ENCODE results near the gene TBC1D1.

TBC1D1 gene

DNA sequence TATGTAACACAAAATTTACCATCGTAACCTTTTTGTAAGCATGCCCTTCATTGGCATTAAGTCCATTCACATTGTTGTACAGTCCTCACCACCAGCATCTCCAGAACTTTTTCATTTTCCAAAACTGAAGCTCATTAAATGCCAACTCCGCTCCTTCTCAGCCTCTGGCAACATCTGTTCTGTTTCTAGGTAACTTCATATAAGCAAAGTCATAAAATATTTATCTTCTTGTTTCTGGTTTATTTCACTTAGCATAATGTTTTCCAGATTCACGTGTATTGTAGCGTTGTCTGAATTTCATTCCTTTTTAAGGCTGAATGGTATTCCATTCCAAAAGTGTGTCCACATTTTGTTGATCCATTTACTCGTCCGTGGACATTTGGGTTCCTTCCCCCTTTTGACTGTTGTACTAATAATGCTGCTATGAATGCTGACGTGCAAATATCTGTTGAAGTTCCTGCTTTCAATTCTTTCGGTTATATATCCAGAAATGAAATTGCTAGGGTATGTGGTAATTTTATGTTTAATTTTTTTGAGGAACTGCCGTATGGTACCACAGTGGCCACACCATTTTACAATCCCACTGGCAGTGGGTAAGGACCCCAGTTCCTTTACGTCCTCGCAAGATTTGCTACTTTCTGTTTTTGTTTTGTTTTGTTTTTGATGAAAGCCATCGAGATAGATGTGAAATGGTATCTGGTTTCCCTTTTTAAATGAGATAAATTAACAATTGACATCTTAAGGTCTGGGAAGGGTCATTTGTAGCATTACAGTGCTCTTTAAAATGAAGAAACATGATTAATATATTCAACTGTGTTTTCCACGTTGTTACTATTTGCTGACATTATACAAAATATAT, 132.7 kb downstream of the TBC1D1 start:
- Mint-ChIP-seq H3K9me3 (peaks cover 4% of the 10 kb centered on the region), H3K4me1 (ENCODE audit: low read depth) (no peaks in the 10 kb centered on the region), H3K27me3 (ENCODE audit: low read depth) (no peaks in the 10 kb centered on the region), H3K4me3 (no peak overlapping the region), H3K36me3 (ENCODE audit: low read depth) (peaks cover 27% of the 10 kb centered on the region), H3K27ac (no peak overlapping the region)

- Mint-ChIP-seq H3K36me3 (ENCODE audit: low read depth) (peaks cover 26% of the 10 kb centered on the region), H3K9me3 (peaks cover 4% of the 10 kb centered on the region), H3K4me1 (ENCODE audit: low read depth) (no peaks in the 10 kb centered on the region), H3K27me3 (ENCODE audit: low read depth) (no peaks in the 10 kb centered on the region), H3K4me3 (no peak overlapping the region), H3K27ac (no peak overlapping the region)
These were observed 133.3 kb downstream of the TBC1D1 start for GRCh38 chr4:38024206-38024509.

- H3K27ac Mint-ChIP-seq = no peak overlapping the region
- no peak overlapping the region for H3K4me3 Mint-ChIP-seq
- H3K36me3 Mint-ChIP-seq (ENCODE audit: low read depth) = peaks cover 25% of the 10 kb centered on the region
- no peaks in the 10 kb centered on the region for H3K27me3 Mint-ChIP-seq (ENCODE audit: low read depth)
- no peaks in the 10 kb centered on the region for H3K4me1 Mint-ChIP-seq (ENCODE audit: low read depth)
- peaks cover 4% of the 10 kb centered on the region for H3K9me3 Mint-ChIP-seq
These were observed 134.8 kb downstream of the TBC1D1 start for GRCh38 chr4:38025665-38026064.

DNA sequence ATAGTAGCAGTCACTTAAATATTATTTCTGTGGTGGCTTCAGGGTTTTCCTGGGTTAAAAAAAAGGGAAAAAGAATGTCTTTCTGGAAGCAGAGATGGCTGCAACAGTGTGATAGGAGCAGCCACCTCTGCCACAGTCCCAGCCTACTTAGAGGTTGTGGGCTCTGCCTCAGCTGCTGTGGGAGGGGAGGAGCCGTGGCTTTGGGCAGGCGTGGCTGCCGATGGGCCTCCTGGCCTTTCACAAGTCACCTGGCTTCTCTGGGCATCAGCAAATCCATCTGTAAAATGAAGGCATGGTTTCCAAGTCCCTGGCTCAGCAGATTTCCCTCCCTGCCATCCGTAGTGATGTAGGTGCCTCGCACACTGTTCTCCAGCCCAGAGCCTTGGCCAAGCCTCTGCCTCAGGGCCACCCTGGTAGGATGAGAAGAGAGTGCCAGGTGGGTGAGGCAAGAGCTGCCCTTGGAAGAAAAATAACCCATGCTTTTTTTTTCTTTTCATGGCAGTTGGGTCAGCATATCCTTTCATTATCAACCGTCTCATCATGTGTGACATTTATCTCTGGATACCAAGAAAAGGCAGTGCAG, 135.4 kb downstream of the TBC1D1 start:
- Mint-ChIP-seq H3K27ac (no peak overlapping the region), H3K4me3 (no peak overlapping the region), H3K27me3 (ENCODE audit: low read depth) (no peaks in the 10 kb centered on the region), H3K36me3 (ENCODE audit: low read depth) (peaks cover 19% of the 10 kb centered on the region), H3K9me3 (no peaks in the 10 kb centered on the region), H3K4me1 (ENCODE audit: low read depth) (no peaks in the 10 kb centered on the region)

GRCh38 chr4:38030023-38030422, 139.1 kb downstream of the TBC1D1 start:
- Mint-ChIP-seq H3K27ac (no peak overlapping the region), H3K4me1 (ENCODE audit: low read depth) (no peaks in the 10 kb centered on the region), H3K27me3 (ENCODE audit: low read depth) (no peaks in the 10 kb centered on the region), H3K9me3 (no peaks in the 10 kb centered on the region), H3K4me3 (no peak overlapping the region), H3K36me3 (ENCODE audit: low read depth) (peaks cover 9% of the 10 kb centered on the region)

DNA sequence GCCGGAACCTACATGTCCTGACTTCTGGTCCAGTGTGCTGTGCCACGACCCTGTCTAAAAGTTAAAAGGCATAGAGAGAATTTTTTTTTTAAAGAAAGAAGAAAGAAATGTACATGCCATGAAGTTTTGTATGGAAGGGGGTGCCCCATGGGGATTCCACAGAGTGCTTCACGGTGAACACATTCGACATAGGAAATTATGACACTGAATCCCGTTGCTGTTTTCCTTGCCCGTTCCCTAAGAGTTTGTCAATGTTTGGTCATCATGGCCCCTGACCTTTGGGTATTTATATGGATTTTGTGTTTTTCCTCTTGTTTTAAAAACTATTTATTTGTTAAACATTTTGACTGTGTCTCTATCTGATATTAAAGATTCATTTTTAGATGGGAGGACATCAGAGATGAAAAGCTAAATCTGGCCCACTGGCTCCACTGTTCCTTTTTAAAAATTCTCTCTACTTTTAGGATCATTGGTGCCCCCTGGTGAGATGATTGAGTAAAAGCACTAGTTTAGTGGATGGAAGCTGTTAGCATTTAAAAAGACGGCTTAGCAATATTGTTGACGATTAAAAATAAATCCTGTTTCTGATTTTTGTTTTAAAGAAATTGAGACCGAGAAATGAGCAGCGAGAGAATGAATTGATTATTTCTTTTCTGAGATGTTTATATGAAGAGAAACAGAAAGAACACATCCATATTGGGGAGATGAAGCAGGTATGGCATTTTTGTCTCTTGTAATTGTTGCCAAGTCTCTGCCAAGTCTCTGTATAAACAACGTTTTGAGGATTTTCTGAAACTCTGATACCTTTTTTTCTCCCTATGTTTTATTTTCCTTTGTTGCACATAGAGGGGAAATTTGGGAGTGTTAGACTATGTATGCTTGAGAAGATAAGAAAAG, 144.3 kb downstream of the TBC1D1 start:
- no peak overlapping the region for H3K4me3 Mint-ChIP-seq
- H3K4me1 Mint-ChIP-seq (ENCODE audit: low read depth) = no peaks in the 10 kb centered on the region
- H3K27me3 Mint-ChIP-seq (ENCODE audit: low read depth) = no peaks in the 10 kb centered on the region
- peaks cover 10% of the 10 kb centered on the region for H3K36me3 Mint-ChIP-seq (ENCODE audit: low read depth)
- H3K9me3 Mint-ChIP-seq = no peaks in the 10 kb centered on the region
- H3K27ac Mint-ChIP-seq = no peak overlapping the region

DNA sequence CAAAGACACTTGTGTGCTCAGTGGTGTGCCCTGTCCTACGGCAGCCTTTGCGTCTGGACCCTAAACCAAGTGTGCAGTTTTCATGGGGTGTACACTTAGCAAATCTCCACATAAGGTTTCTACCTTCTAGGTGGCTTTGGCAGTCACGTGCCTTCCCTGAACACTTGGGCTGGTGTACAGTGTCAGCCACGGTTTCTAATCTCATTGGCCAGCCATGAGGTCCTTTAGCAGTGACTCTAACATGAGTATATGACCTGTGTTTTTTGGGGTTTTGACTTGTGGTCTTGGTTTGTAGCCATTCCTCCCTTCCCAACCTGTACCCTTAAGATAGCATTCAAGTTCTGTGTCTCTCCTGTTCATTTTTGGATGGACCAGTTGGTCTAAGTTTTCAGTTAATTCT, 145.7 kb downstream of the TBC1D1 start:
- H3K27ac Mint-ChIP-seq = no peak overlapping the region

GRCh38 chr4:38037612-38038011, 146.7 kb downstream of the TBC1D1 start:
- H3K9me3 Mint-ChIP-seq = no peaks in the 10 kb centered on the region
- no peak overlapping the region for H3K27ac Mint-ChIP-seq
- H3K4me1 Mint-ChIP-seq (ENCODE audit: low read depth) = no peaks in the 10 kb centered on the region
- H3K4me3 Mint-ChIP-seq = no peak overlapping the region
- no peaks in the 10 kb centered on the region for H3K27me3 Mint-ChIP-seq (ENCODE audit: low read depth)
- H3K36me3 Mint-ChIP-seq (ENCODE audit: low read depth) = peaks cover 12% of the 10 kb centered on the region

More for the DNA sequence above, 145.7 kb downstream of the TBC1D1 start:
- peaks cover 12% of the 10 kb centered on the region for H3K36me3 Mint-ChIP-seq (ENCODE audit: low read depth)
- no peak overlapping the region for H3K4me3 Mint-ChIP-seq
- no peaks in the 10 kb centered on the region for H3K9me3 Mint-ChIP-seq
- H3K4me1 Mint-ChIP-seq (ENCODE audit: low read depth) = no peaks in the 10 kb centered on the region
- no peaks in the 10 kb centered on the region for H3K27me3 Mint-ChIP-seq (ENCODE audit: low read depth)

GRCh38 chr4:38040619-38041018, 149.7 kb downstream of the TBC1D1 start:
- Mint-ChIP-seq H3K4me1 (ENCODE audit: low read depth) (no peaks in the 10 kb centered on the region), H3K4me3 (no peak overlapping the region), H3K9me3 (no peaks in the 10 kb centered on the region), H3K36me3 (ENCODE audit: low read depth) (peaks cover 16% of the 10 kb centered on the region), H3K27me3 (ENCODE audit: low read depth) (no peaks in the 10 kb centered on the region), H3K27ac (no peak overlapping the region)

DNA sequence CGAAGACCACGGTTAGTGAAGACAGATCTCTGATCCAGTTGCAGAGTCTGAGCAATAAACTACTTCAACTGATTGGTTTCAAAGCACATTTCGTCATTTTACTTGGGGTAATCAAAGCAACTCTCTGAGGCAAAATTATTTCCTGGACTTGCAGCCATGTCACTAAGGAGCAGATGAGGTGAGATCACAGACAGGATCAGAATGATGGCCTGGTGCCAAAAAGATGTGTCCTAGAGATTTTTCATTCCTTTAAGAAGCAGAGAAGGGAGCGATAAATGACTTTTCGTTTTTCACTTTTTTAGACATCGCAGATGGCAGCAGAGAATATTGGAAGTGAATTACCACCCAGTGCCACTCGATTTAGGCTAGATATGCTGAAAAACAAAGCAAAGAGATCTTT, 153.2 kb downstream of the TBC1D1 start:
- Mint-ChIP-seq H3K9me3 (no peaks in the 10 kb centered on the region), H3K27me3 (ENCODE audit: low read depth) (no peaks in the 10 kb centered on the region), H3K4me1 (ENCODE audit: low read depth) (peaks cover 2% of the 10 kb centered on the region), H3K27ac (no peak overlapping the region), H3K4me3 (no peak overlapping the region), H3K36me3 (ENCODE audit: low read depth) (peaks cover 16% of the 10 kb centered on the region)

GRCh38 chr4:38045289-38045988, 154.6 kb downstream of the TBC1D1 start:
- Mint-ChIP-seq H3K9me3 (no peaks in the 10 kb centered on the region), H3K4me3 (no peak overlapping the region), H3K36me3 (ENCODE audit: low read depth) (peaks cover 19% of the 10 kb centered on the region), H3K27ac (no peak overlapping the region), H3K4me1 (ENCODE audit: low read depth) (peaks cover 2% of the 10 kb centered on the region), H3K27me3 (ENCODE audit: low read depth) (no peaks in the 10 kb centered on the region)

- H3K27ac Mint-ChIP-seq = no peak overlapping the region
- H3K27me3 Mint-ChIP-seq (ENCODE audit: low read depth) = no peaks in the 10 kb centered on the region
- peaks cover 2% of the 10 kb centered on the region for H3K4me1 Mint-ChIP-seq (ENCODE audit: low read depth)
These were observed 156.0 kb downstream of the TBC1D1 start for GRCh38 chr4:38046727-38047489.

GRCh38 chr4:38049545-38050170, 158.8 kb downstream of the TBC1D1 start:
- no peak overlapping the region for H3K27ac Mint-ChIP-seq
- no peaks in the 10 kb centered on the region for H3K9me3 Mint-ChIP-seq
- H3K36me3 Mint-ChIP-seq (ENCODE audit: low read depth) = peaks cover 22% of the 10 kb centered on the region

More at GRCh38 chr4:38046727-38047489, 156.0 kb downstream of the TBC1D1 start:
- H3K36me3 Mint-ChIP-seq (ENCODE audit: low read depth) = peaks cover 20% of the 10 kb centered on the region
- no peaks in the 10 kb centered on the region for H3K9me3 Mint-ChIP-seq
- no peak overlapping the region for H3K4me3 Mint-ChIP-seq

More at GRCh38 chr4:38049545-38050170, 158.8 kb downstream of the TBC1D1 start:
- no peak overlapping the region for H3K4me3 Mint-ChIP-seq
- no peaks in the 10 kb centered on the region for H3K27me3 Mint-ChIP-seq (ENCODE audit: low read depth)
- peaks cover 2% of the 10 kb centered on the region for H3K4me1 Mint-ChIP-seq (ENCODE audit: low read depth)

All from T-helper 1 cell treated with Interleukin-12 subunit alpha and Interleukin-12 subunit beta and Interleukin-4 antibody, amounts not matched to agents 30 μg/mL and 1 μg/mL, for 36 hours (primary cell).